Mammary epithelial cell (primary cell): ENCODE measurements around the gene SLC9A4.

Experiments
- EZH2 ChIP-seq: IDR thresholded peaks from 2 replicates; pipeline ENCODE4 v1.6.1; 2012; ENCODE audit warnings: low read length, inconsistent platforms, borderline replicate concordance
- TF ChIP-seq, protein P1 (sequence below), 2 donors: IDR thresholded peaks in 1 of 2; conservative IDR thresholded peaks in 1 of 2; 2 replicates each; pipeline ENCODE4 v1.5.1; 2011 to 2012; ENCODE audit warnings: inconsistent platforms in 2 of 2, low read length in 2 of 2, mild to moderate bottlenecking in 2 of 2, control low read depth in 1 of 2, low read depth in 1 of 2; ENCODE audit not compliant: insufficient read depth in 1 of 2; ENCODE audit errors: extremely low read depth in 1 of 2

- TF ChIP-seq, protein P1, sequence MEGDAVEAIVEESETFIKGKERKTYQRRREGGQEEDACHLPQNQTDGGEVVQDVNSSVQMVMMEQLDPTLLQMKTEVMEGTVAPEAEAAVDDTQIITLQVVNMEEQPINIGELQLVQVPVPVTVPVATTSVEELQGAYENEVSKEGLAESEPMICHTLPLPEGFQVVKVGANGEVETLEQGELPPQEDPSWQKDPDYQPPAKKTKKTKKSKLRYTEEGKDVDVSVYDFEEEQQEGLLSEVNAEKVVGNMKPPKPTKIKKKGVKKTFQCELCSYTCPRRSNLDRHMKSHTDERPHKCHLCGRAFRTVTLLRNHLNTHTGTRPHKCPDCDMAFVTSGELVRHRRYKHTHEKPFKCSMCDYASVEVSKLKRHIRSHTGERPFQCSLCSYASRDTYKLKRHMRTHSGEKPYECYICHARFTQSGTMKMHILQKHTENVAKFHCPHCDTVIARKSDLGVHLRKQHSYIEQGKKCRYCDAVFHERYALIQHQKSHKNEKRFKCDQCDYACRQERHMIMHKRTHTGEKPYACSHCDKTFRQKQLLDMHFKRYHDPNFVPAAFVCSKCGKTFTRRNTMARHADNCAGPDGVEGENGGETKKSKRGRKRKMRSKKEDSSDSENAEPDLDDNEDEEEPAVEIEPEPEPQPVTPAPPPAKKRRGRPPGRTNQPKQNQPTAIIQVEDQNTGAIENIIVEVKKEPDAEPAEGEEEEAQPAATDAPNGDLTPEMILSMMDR (conservative IDR thresholded peaks at IDR 0.05 in 1 of 2, IDR thresholded peaks at IDR 0.05 in 1 of 2; ENCODE audit: extremely low read depth in 1 of 2, insufficient read depth in 1 of 2, low read depth in 1 of 2, low read length in 2 of 2): no peak
- no peak for TF ChIP-seq EZH2
Observed at GRCh38 chr2:102432386-102432785, 40.6 kb upstream of the SLC9A4 start.
